HEK293T (cell line): ENCODE results near the gene SGIP1.

Experiments used
- ELF4 ChIP-seq: fragments of 450-650 bp; IDR thresholded peaks from 2 replicates; pipeline ENCODE4 v1.6.1; 2017; ENCODE audit warnings: antibody characterized with exemption
- FOXA1 ChIP-seq: fragments of 450-650 bp; IDR thresholded peaks from 2 replicates; pipeline ENCODE4 v1.6.1; 2016; ENCODE audit warnings: mild to moderate bottlenecking

DNA sequence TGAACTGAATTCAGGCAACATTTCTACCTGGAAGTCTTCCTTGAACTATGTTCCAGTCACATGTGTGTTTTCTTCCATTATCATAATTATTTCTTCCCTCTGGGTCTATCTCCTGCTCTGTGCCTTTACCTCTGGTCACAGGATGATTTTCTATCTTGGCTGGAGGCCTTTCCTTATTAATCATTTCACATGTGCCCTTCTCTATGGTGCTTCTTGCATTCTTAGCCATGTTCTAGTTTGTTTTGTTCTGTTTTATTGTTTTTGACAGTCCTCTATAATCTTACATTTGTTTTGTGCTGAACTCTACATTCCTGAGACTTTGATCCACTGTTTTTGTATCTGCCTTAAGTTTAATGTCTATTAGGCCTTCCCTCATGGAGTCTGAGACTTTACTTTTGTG, 51.0 kb downstream of the SGIP1 start:
- TF ChIP-seq ELF4 (no peak), FOXA1 (no peak)
